SK-N-SH (cell line): ENCODE measurements around the gene APCS. TPM values are rescaled to one million over a fixed set of nuclear protein-coding genes. Genes with fewer than 3 reads are reported as not detected.

Experiments used
- CTCF ChIA-PET: fragments of 300-600, 350-600 bp; formaldehyde crosslinking; extraction: SDS; loops from one replicate; lab custom pipeline; 2021; lab: Yijun Ruan, JAX
- POLR2A ChIA-PET: fragments of 350-600 bp; sonication (Branson Sonifier 250); formaldehyde crosslinking; extraction: SDS; loops from one replicate; lab custom pipeline; 2020; ENCODE audit warnings: antibody characterized with exemption, inconsistent platforms; lab: Yijun Ruan, JAX
- DNase-seq: peaks from one replicate; pipeline ENCODE4 v3.0.0; 2012
- H2AFZ ChIP-seq: fragments of 200-600 bp; sonication (generic); 2 replicates; pipeline ENCODE4 v1.8.1; 2016; ENCODE audit warnings: antibody characterized with exemption, mild to moderate bottlenecking, low read depth
- H3F3A ChIP-seq: fragments of 200-600 bp; sonication (generic); replicated peaks from 2 replicates; pipeline ENCODE3; 2016; ENCODE audit warnings: antibody characterized with exemption, mild to moderate bottlenecking; ENCODE audit not compliant: insufficient read depth
- H3K27ac ChIP-seq, 2 experiments: fragments of 200-500 bp in 1 of 2; fragments of 200-600 bp in 1 of 2; sonication (Bioruptor generic) in 1 of 2; sonication (generic), shearing (Covaris generic) in 1 of 2; 2 replicates each; pipeline versions ENCODE4 v1.5.1 to v1.6.1; 2014 to 2016; ENCODE audit warnings: low read depth in 2 of 2, inconsistent platforms in 1 of 2, low read length in 1 of 2, mild to moderate bottlenecking in 1 of 2, mixed read lengths in 1 of 2
- H3K27me3 ChIP-seq: fragments of 200-600 bp; sonication (generic), shearing (Covaris generic); 2 replicates; pipeline ENCODE4 v1.6.1; 2016; ENCODE audit warnings: mixed run types; ENCODE audit not compliant: insufficient read depth
- H3K36me3 ChIP-seq, 2 experiments: fragments of 200-500 bp in 1 of 2; fragments of 200-600 bp in 1 of 2; sonication (Bioruptor generic) in 1 of 2; sonication (generic) in 1 of 2; replicated peaks in 1 of 2; 2 replicates each; pipeline versions ENCODE3 to v1.5.1; 2014 to 2016; ENCODE audit warnings: low read length in 1 of 2, mild to moderate bottlenecking in 1 of 2; ENCODE audit not compliant: insufficient read depth in 2 of 2, control insufficient read depth in 1 of 2
- H3K4me1 ChIP-seq, 2 experiments: fragments of 200-500 bp in 1 of 2; fragments of 200-600 bp in 1 of 2; sonication (Bioruptor generic) in 1 of 2; sonication (generic), shearing (Covaris generic) in 1 of 2; 2 replicates each; pipeline versions ENCODE4 v1.5.1 to v1.6.1; 2014 to 2016; ENCODE audit warnings: low read depth in 1 of 2, low read length in 1 of 2, mixed run types in 1 of 2; ENCODE audit not compliant: insufficient read depth in 2 of 2, control insufficient read depth in 1 of 2
- H3K4me2 ChIP-seq: fragments of 200-600 bp; sonication (generic), shearing (Covaris generic); 2 replicates; pipeline ENCODE4 v1.6.1; 2017; ENCODE audit warnings: mixed run types
- H3K4me3 ChIP-seq, 2 experiments: fragments of 200-500 bp in 1 of 2; fragments of 200-600 bp in 1 of 2; sonication (Bioruptor generic) in 1 of 2; sonication (generic), shearing (Covaris generic) in 1 of 2; 2 replicates each; pipeline versions ENCODE4 v1.5.1 to v1.8.1; 2014 to 2016; ENCODE audit warnings: low read depth in 2 of 2, inconsistent platforms in 1 of 2, low read length in 1 of 2, mild to moderate bottlenecking in 1 of 2, mixed read lengths in 1 of 2, moderate library complexity in 1 of 2
- H3K79me2 ChIP-seq: fragments of 200-600 bp; sonication (generic); 2 replicates; pipeline ENCODE4 v1.8.1; 2017; ENCODE audit warnings: mild to moderate bottlenecking; ENCODE audit not compliant: insufficient read depth
- H3K9ac ChIP-seq: fragments of 200-600 bp; sonication (generic); 2 replicates; pipeline ENCODE4 v1.6.1; 2017; ENCODE audit warnings: mixed run types
- H3K9me2 ChIP-seq: fragments of 200-600 bp; sonication (generic); 2 replicates; pipeline ENCODE4 v1.6.1; 2017; ENCODE audit warnings: mixed run types
- H3K9me3 ChIP-seq: fragments of 200-600 bp; sonication (generic); 2 replicates; pipeline ENCODE4 v1.6.1; 2017; ENCODE audit warnings: mixed run types, mild to moderate bottlenecking, moderate library complexity
- H4K20me1 ChIP-seq: fragments of 200-600 bp; sonication (generic); 2 replicates; pipeline ENCODE4 v1.6.1; 2017; ENCODE audit warnings: mild to moderate bottlenecking, mixed run types; ENCODE audit not compliant: insufficient read depth
- MXI1 ChIP-seq: IDR thresholded peaks from 2 replicates; pipeline ENCODE4 v1.6.1; 2012; ENCODE audit warnings: mild to moderate bottlenecking, low read depth, low read length, improper control_type of control experiment
- RCOR1 ChIP-seq: fragments of 150-350 bp; IDR thresholded peaks from 2 replicates; pipeline ENCODE4 v1.6.1; 2017; ENCODE audit warnings: antibody characterized with exemption, low read length
- RXRA ChIP-seq: IDR thresholded peaks from 2 replicates; pipeline ENCODE4 v1.4.0; 2012; ENCODE audit warnings: low read depth, mild to moderate bottlenecking, borderline replicate concordance
- SMC3 ChIP-seq: IDR thresholded peaks from 2 replicates; pipeline ENCODE4 v1.6.1; 2012; ENCODE audit warnings: low read depth, low read length, improper control_type of control experiment
- TEAD4 ChIP-seq: IDR thresholded peaks from 2 replicates; pipeline ENCODE4 v1.4.0; 2012; ENCODE audit warnings: mild to moderate bottlenecking, borderline replicate concordance; ENCODE audit not compliant: insufficient read depth
- YY1 ChIP-seq: IDR thresholded peaks from 2 replicates; pipeline ENCODE4 v1.4.0; 2012; ENCODE audit warnings: low read depth, mild to moderate bottlenecking
- WGBS: methylation state at CpG from one replicate; pipeline ENCODE4 v1.1.6; 2017; ENCODE audit warnings: low lambda C conversion rate; 5-methylcytosine and 5-hydroxymethylcytosine counted together
- polyA plus RNA-seq, 3 experiments: library from polyadenylated mRNA; depleted of rRNA; stranded (reverse); fragments of >200 nt; gene quantifications; 2 replicates each; pipeline ENCODE4 v1.2.3, GENCODE V29; 2012
- TF ChIP-seq, protein P1 (sequence below): IDR thresholded peaks from 2 replicates; pipeline ENCODE4; 2012
- TF ChIP-seq, protein P2 (sequence below): IDR thresholded peaks from 2 replicates; pipeline ENCODE4 v1.4.0; 2012; ENCODE audit warnings: low read depth, borderline replicate concordance
- TF ChIP-seq, protein P3 (sequence below): IDR thresholded peaks from 2 replicates; pipeline ENCODE4 v1.6.1; 2012; ENCODE audit warnings: mild to moderate bottlenecking, low read depth, low read length, moderate library complexity

APCS gene
- polyA plus RNA-seq, 1 of the 3 experiments (the other 2 are of a cell fraction) = not detected

DNA sequence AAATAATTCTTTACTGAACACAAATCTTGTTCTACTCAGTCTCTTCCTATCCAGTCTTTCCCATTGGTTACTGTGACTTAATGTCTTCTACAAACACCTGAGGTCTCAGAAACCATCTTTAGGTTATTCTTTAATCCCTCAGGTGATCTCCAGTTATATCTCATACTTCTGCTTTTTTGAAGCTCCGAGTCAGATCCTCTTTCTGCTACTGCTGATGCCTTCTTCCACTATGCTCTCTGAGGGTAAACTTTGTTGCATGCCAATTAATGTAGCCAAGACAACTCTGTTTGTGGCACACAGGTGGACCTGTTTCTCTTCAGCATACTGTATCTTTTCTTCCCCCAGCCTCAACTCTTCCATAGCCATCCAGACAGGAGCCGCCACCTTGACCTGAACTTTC, 3.1 kb upstream of the APCS start (continued):
- TF ChIP-seq, protein P1, sequence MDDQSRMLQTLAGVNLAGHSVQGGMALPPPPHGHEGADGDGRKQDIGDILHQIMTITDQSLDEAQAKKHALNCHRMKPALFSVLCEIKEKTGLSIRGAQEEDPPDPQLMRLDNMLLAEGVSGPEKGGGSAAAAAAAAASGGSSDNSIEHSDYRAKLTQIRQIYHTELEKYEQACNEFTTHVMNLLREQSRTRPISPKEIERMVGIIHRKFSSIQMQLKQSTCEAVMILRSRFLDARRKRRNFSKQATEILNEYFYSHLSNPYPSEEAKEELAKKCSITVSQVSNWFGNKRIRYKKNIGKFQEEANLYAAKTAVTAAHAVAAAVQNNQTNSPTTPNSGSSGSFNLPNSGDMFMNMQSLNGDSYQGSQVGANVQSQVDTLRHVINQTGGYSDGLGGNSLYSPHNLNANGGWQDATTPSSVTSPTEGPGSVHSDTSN = no peak

DNA sequence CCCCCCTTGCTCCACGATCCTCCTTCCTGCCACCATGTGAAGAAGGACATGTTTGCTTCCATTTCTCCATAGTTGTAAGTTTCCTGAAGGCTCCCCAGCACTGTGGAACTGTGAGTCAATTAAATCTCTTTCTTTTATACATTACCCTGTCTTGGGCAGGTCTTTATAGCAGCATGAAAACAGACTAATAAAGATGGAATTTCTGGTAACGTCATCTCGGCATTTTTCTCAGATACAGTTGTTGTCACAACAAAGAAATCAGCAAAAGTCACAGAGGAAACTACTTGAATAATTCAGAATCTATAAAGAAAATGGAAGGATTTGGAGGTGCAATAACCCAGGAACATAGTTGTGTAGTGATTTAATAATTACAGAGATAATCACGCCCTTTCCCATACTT, 4.4 kb downstream of the APCS start:
- H3K9me3 ChIP-seq = 0 out of 2 replicates have a peak, but pooled peaks cover 4% of the 10 kb centered on the region
- H3K4me2 ChIP-seq = no peak overlapping the region
- H3K4me1 ChIP-seq = no peaks in the 10 kb centered on the region
- H3K4me3 ChIP-seq = no peak overlapping the region
- POLR2A ChIA-PET = no interaction called here
- H3K9ac ChIP-seq = peak overlapping the region; percentile 38
- no peak overlapping the region for H2AFZ ChIP-seq
- H3K27ac ChIP-seq = peak overlapping the region in 1 of 2 experiments; percentile 41; a peak in 2 of 4 replicates
- H3K79me2 ChIP-seq = no peaks in the 10 kb centered on the region
- H4K20me1 ChIP-seq = no peaks in the 10 kb centered on the region
- WGBS = 5% methylated on average over 4 of the region's 4 CpGs
- TF ChIP-seq SMC3 (no peak), RXRA (no peak), TEAD4 (no peak), MXI1 (no peak), YY1 (no peak), RCOR1 (no peak)
- TF ChIP-seq, protein P2, sequence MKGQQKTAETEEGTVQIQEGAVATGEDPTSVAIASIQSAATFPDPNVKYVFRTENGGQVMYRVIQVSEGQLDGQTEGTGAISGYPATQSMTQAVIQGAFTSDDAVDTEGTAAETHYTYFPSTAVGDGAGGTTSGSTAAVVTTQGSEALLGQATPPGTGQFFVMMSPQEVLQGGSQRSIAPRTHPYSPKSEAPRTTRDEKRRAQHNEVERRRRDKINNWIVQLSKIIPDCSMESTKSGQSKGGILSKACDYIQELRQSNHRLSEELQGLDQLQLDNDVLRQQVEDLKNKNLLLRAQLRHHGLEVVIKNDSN = no peak
- TF ChIP-seq, protein P3, sequence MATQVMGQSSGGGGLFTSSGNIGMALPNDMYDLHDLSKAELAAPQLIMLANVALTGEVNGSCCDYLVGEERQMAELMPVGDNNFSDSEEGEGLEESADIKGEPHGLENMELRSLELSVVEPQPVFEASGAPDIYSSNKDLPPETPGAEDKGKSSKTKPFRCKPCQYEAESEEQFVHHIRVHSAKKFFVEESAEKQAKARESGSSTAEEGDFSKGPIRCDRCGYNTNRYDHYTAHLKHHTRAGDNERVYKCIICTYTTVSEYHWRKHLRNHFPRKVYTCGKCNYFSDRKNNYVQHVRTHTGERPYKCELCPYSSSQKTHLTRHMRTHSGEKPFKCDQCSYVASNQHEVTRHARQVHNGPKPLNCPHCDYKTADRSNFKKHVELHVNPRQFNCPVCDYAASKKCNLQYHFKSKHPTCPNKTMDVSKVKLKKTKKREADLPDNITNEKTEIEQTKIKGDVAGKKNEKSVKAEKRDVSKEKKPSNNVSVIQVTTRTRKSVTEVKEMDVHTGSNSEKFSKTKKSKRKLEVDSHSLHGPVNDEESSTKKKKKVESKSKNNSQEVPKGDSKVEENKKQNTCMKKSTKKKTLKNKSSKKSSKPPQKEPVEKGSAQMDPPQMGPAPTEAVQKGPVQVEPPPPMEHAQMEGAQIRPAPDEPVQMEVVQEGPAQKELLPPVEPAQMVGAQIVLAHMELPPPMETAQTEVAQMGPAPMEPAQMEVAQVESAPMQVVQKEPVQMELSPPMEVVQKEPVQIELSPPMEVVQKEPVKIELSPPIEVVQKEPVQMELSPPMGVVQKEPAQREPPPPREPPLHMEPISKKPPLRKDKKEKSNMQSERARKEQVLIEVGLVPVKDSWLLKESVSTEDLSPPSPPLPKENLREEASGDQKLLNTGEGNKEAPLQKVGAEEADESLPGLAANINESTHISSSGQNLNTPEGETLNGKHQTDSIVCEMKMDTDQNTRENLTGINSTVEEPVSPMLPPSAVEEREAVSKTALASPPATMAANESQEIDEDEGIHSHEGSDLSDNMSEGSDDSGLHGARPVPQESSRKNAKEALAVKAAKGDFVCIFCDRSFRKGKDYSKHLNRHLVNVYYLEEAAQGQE = no peak
- TF ChIP-seq, all 33 proteins: peak for 0
- no peaks in the 10 kb centered on the region for H3K27me3 ChIP-seq
- H3K9me2 ChIP-seq = no peaks in the 10 kb centered on the region
- no peak for DNase-seq
- H3F3A ChIP-seq = no peaks in the 10 kb centered on the region
- CTCF ChIA-PET = no interaction called here
- H3K36me3 ChIP-seq = no peaks in the 10 kb centered on the region
